BLaER1 treated with 17β-estradiol and CSF1 and Interleukin-3, amounts not matched to agents 10 nM and 100 nM (cell line): ENCODE measurements around the gene SMYD1.
A peak's percentile ranks its signal among the peaks of the same experiment; 100 is the strongest.

Experiments used
- H3K27ac ChIP-seq, 11 experiments: shearing (Covaris generic); formaldehyde crosslinking; 2 replicates each; pipeline ENCODE4 v1.8.1; 2022
- H3K27me3 ChIP-seq, 11 experiments: shearing (Covaris generic); formaldehyde crosslinking; 2 replicates each; pipeline ENCODE4 v1.8.1; 2022
- H3K36me3 ChIP-seq, 11 experiments: shearing (Covaris generic); formaldehyde crosslinking; 2 replicates each; pipeline ENCODE4 v1.8.1; 2022
- H3K4me1 ChIP-seq, 10 experiments: shearing (Covaris generic); formaldehyde crosslinking; 2 replicates each; pipeline ENCODE4 v1.8.1; 2022
- H3K4me2 ChIP-seq, 11 experiments: shearing (Covaris generic); formaldehyde crosslinking; 2 replicates each; pipeline ENCODE4 v1.8.1; 2022
- H3K4me3 ChIP-seq, 10 experiments: shearing (Covaris generic); formaldehyde crosslinking; 2 replicates each; pipeline ENCODE4 v1.8.1; 2022
- H3K9ac ChIP-seq, 11 experiments: shearing (Covaris generic); formaldehyde crosslinking; 2 replicates each; pipeline ENCODE4 v1.8.1; 2022
- H3K9me3 ChIP-seq, 11 experiments: shearing (Covaris generic); formaldehyde crosslinking; replicated peaks in 1 of 11; 2 replicates each; pipeline ENCODE4 v1.8.1; 2022
- H4K20me1 ChIP-seq, 11 experiments: shearing (Covaris generic); formaldehyde crosslinking; 2 replicates each; pipeline ENCODE4 v1.8.1; 2022
- Cebpa-rat ChIP-seq, 11 experiments: shearing (Covaris generic); IDR thresholded peaks; 2 replicates each; pipeline ENCODE4 v1.8.1; 2022

SMYD1 gene

GRCh38 chr2:88059979-88060906 lies 7.4 kb upstream of the SMYD1 start:
- no peaks in the 10 kb centered on the region for H3K9me3 ChIP-seq
- H3K4me2 ChIP-seq: no peak overlapping the region
- no peak overlapping the region for H3K9ac ChIP-seq
- TF ChIP-seq Cebpa-rat (IDR thresholded peaks at IDR 0.05): no peak; a peak in 1 of 22 replicates
- H3K27ac ChIP-seq: peak overlapping the region in 1 of 11 experiments; percentile 43; a peak in 1 of 22 replicates
- peaks cover 6 to 16% (median 7%) of the 10 kb centered on the region in 10 experiments; a peak in 17 of 20 replicates for H3K4me1 ChIP-seq
- no peak overlapping the region for H3K4me3 ChIP-seq
- no peaks in the 10 kb centered on the region for H4K20me1 ChIP-seq
- no peaks in the 10 kb centered on the region for H3K36me3 ChIP-seq
- H3K27me3 ChIP-seq: no peaks in the 10 kb centered on the region

- H3K27me3 ChIP-seq: no peaks in the 10 kb centered on the region
- no peak for TF ChIP-seq Cebpa-rat (IDR thresholded peaks at IDR 0.05)
- H3K4me3 ChIP-seq: no peak overlapping the region
- H3K27ac ChIP-seq: no peak overlapping the region
- peaks cover 5 to 15% (median 6%) of the 10 kb centered on the region in 10 experiments; a peak in 17 of 20 replicates for H3K4me1 ChIP-seq
- H3K9me3 ChIP-seq: no peaks in the 10 kb centered on the region
- no peak overlapping the region for H3K9ac ChIP-seq
- no peaks in the 10 kb centered on the region for H4K20me1 ChIP-seq
- H3K36me3 ChIP-seq: no peaks in the 10 kb centered on the region
- no peak overlapping the region for H3K4me2 ChIP-seq
These were observed 6.7 kb upstream of the SMYD1 start for GRCh38 chr2:88060907-88061275.

- Histone ChIP-seq H3K4me3 (no peak overlapping the region), H3K27ac (no peak overlapping the region), H3K9me3 (no peaks in the 10 kb centered on the region), H3K9ac (no peak overlapping the region), H3K4me1 (peaks cover 1 to 11% (median 2%) of the 10 kb centered on the region in 10 experiments; a peak in 16 of 20 replicates), H3K4me2 (no peak overlapping the region), H3K36me3 (no peaks in the 10 kb centered on the region), H4K20me1 (no peaks in the 10 kb centered on the region), H3K27me3 (no peaks in the 10 kb centered on the region)
- no peak for TF ChIP-seq Cebpa-rat (IDR thresholded peaks at IDR 0.05)
These were observed 6.3 kb upstream of the SMYD1 start for GRCh38 chr2:88061295-88061694.

GRCh38 chr2:88066543-88066942 lies 1.1 kb upstream of the SMYD1 start:
- H3K36me3 ChIP-seq: no peaks in the 10 kb centered on the region
- TF ChIP-seq Cebpa-rat (IDR thresholded peaks at IDR 0.05): no peak
- H3K4me2 ChIP-seq: no peak overlapping the region
- no peak overlapping the region for H3K9ac ChIP-seq
- H3K27ac ChIP-seq: no peak overlapping the region
- no peak overlapping the region for H3K4me3 ChIP-seq
- H3K9me3 ChIP-seq: no peaks in the 10 kb centered on the region
- no peaks in the 10 kb centered on the region for H3K4me1 ChIP-seq
- no peaks in the 10 kb centered on the region; a peak in 1 of 22 replicates for H4K20me1 ChIP-seq
- no peaks in the 10 kb centered on the region for H3K27me3 ChIP-seq

- no peak overlapping the region for H3K27ac ChIP-seq
- H3K36me3 ChIP-seq: no peaks in the 10 kb centered on the region
- H3K9ac ChIP-seq: no peak overlapping the region
- TF ChIP-seq Cebpa-rat (IDR thresholded peaks at IDR 0.05): no peak
- H3K4me2 ChIP-seq: no peak overlapping the region
- no peaks in the 10 kb centered on the region for H3K27me3 ChIP-seq
- no peaks in the 10 kb centered on the region for H3K4me1 ChIP-seq
- H3K9me3 ChIP-seq: no peaks in the 10 kb centered on the region
- no peaks in the 10 kb centered on the region; a peak in 1 of 22 replicates for H4K20me1 ChIP-seq
- H3K4me3 ChIP-seq: no peak overlapping the region
These were observed 436 bp upstream of the SMYD1 start for GRCh38 chr2:88067189-88067588.

GRCh38 chr2:88068044-88068443 lies 419 bp downstream of the SMYD1 start:
- no peak overlapping the region for H3K9ac ChIP-seq
- H3K4me1 ChIP-seq: no peaks in the 10 kb centered on the region
- H3K27me3 ChIP-seq: no peaks in the 10 kb centered on the region
- no peaks in the 10 kb centered on the region for H3K36me3 ChIP-seq
- no peak for TF ChIP-seq Cebpa-rat (IDR thresholded peaks at IDR 0.05)
- no peak overlapping the region for H3K4me2 ChIP-seq
- H3K4me3 ChIP-seq: no peak overlapping the region
- no peak overlapping the region for H3K27ac ChIP-seq
- peaks cover 0 to 1% (median 0%) of the 10 kb centered on the region in 11 experiments; a peak in 2 of 22 replicates for H3K9me3 ChIP-seq
- no peaks in the 10 kb centered on the region; a peak in 1 of 22 replicates for H4K20me1 ChIP-seq

- Histone ChIP-seq H3K4me3 (no peak overlapping the region), H3K4me2 (no peak overlapping the region), H3K27me3 (no peaks in the 10 kb centered on the region), H3K9ac (no peak overlapping the region), H3K27ac (no peak overlapping the region), H3K9me3 (peaks cover 0 to 11% (median 0%) of the 10 kb centered on the region in 11 experiments; a peak in 4 of 22 replicates), H3K36me3 (no peaks in the 10 kb centered on the region), H4K20me1 (no peaks in the 10 kb centered on the region; a peak in 1 of 22 replicates), H3K4me1 (no peaks in the 10 kb centered on the region)
- no peak for TF ChIP-seq Cebpa-rat (IDR thresholded peaks at IDR 0.05)
These were observed 1.5 kb downstream of the SMYD1 start for GRCh38 chr2:88069117-88069516.

- Histone ChIP-seq H3K4me3 (no peak overlapping the region), H3K27ac (no peak overlapping the region), H3K36me3 (no peaks in the 10 kb centered on the region), H3K9ac (no peak overlapping the region), H4K20me1 (no peaks in the 10 kb centered on the region; a peak in 1 of 22 replicates), H3K4me1 (no peaks in the 10 kb centered on the region), H3K4me2 (no peak overlapping the region), H3K27me3 (no peaks in the 10 kb centered on the region), H3K9me3 (peaks cover 0 to 13% (median 0%) of the 10 kb centered on the region in 11 experiments; a peak in 4 of 22 replicates)
- TF ChIP-seq Cebpa-rat (IDR thresholded peaks at IDR 0.05): no peak
These were observed 2.4 kb downstream of the SMYD1 start for GRCh38 chr2:88070055-88070454.

GRCh38 chr2:88071365-88071764 lies 3.7 kb downstream of the SMYD1 start:
- Histone ChIP-seq H3K27me3 (no peaks in the 10 kb centered on the region), H3K4me2 (no peak overlapping the region), H3K27ac (no peak overlapping the region), H3K9me3 (peaks cover 0 to 13% (median 0%) of the 10 kb centered on the region in 11 experiments; a peak in 4 of 22 replicates), H3K4me1 (no peaks in the 10 kb centered on the region), H3K4me3 (no peak overlapping the region), H3K9ac (no peak overlapping the region), H3K36me3 (no peaks in the 10 kb centered on the region), H4K20me1 (no peaks in the 10 kb centered on the region; a peak in 1 of 22 replicates)
- no peak for TF ChIP-seq Cebpa-rat (IDR thresholded peaks at IDR 0.05)
